ENCODE results near the gene SPTLC2. TPM values are rescaled to one million over a fixed set of nuclear protein-coding genes. Genes with fewer than 3 reads are reported as not detected.

SPTLC2 gene
- total RNA-seq, 1 experiment from 2014 or later, result 68.4 TPM

- BruUV-seq (replicated peaks), result no TSS peak
- peaks cover 76% of the 10 kb centered on the region for H3K79me2 ChIP-seq (ENCODE audit: low read depth)
- H4K20me1 ChIP-seq (ENCODE audit: insufficient read depth), result peaks cover 41% of the 10 kb centered on the region
- peaks cover 39% of the 10 kb centered on the region for H3K36me3 ChIP-seq (ENCODE audit: low read depth)
- POLR2A ChIA-PET (ENCODE audit: unreplicated experiment), result interaction anchor here (0.6 to 0.9 kb wide), 3 partner anchors 13 to 359 kb away, joined by 5 to 8 read pairs (median 7); no protein-coding TSS in a partner anchor
- peak overlapping the region; percentile 97 for H3K4me2 ChIP-seq
- H3K4me1 ChIP-seq (replicated peaks; ENCODE audit: insufficient read depth), result peaks cover 20% of the 10 kb centered on the region
- CTCF ChIA-PET, result interaction anchor here (0.6 to 2.1 kb wide), 5 partner anchors 93 to 585 kb away, joined by 3 to 8 read pairs (median 4); no protein-coding TSS in a partner anchor
- peak overlapping the region; percentile 89 for H2AFZ ChIP-seq
- intact Hi-C loops (cut with micrococcal nuclease; ENCODE audit: unreplicated experiment), result loop anchor here (1.0 to 5.0 kb wide), 6 partner anchors 94 to 581 kb away; partner anchors contain the start of gene SPTLC2
- H3K9me3 ChIP-seq (ENCODE audit: insufficient read depth, low read depth), result no peaks in the 10 kb centered on the region
- peaks cover 38% of the 10 kb centered on the region; the same call in 1 of the 2 replicates for H3F3A ChIP-seq (ENCODE audit: insufficient read depth, low read depth)
- TF ChIP-seq EZH2 (IDR thresholded peaks at IDR 0.05; ENCODE audit: low read depth) (no peak), CTCF (conservative IDR thresholded peaks at IDR 0.05) (no peak)
- no peaks in the 10 kb centered on the region for H3K27me3 ChIP-seq (ENCODE audit: insufficient read depth, low read depth)
- H3K27ac ChIP-seq, result peak overlapping the region; percentile 80
- DNase-seq, result peak; percentile 53 to 56
- H3K9me2 ChIP-seq (ENCODE audit: insufficient read depth), result no peaks in the 10 kb centered on the region
- peak overlapping the region; percentile 73 for H3K4me3 ChIP-seq
Observed at GRCh38 chr14:77458249-77458950, 158.0 kb downstream of the SPTLC2 start.

- TF ChIP-seq CTCF (conservative IDR thresholded peaks at IDR 0.05), result no peak
- no peak for TF ChIP-seq EZH2 (IDR thresholded peaks at IDR 0.05; ENCODE audit: low read depth)
- CTCF ChIA-PET, result interaction anchor here (0.6 to 1.1 kb wide), 6 partner anchors 50 to 584 kb away, joined by 3 to 6 read pairs (median 3); no protein-coding TSS in a partner anchor
- H3K27ac ChIP-seq, result peak within 1 kb of the TSS; percentile 80
- peak within 1 kb of the TSS; percentile 97 for H3K4me2 ChIP-seq
- H4K20me1 ChIP-seq (ENCODE audit: insufficient read depth), result peaks cover 40% of the 10 kb centered on the region
- peaks cover 75% of the 10 kb centered on the region for H3K79me2 ChIP-seq (ENCODE audit: low read depth)
- H3K9me3 ChIP-seq (ENCODE audit: insufficient read depth, low read depth), result no peaks in the 10 kb centered on the region
- H3K4me1 ChIP-seq (replicated peaks; ENCODE audit: insufficient read depth), result peaks cover 20% of the 10 kb centered on the region
- H3F3A ChIP-seq (ENCODE audit: insufficient read depth, low read depth), result peaks cover 31% of the 10 kb centered on the region; the same call in 1 of the 2 replicates
- peak within 1 kb of the TSS; percentile 89 for H2AFZ ChIP-seq
- H3K9me2 ChIP-seq (ENCODE audit: insufficient read depth), result no peaks in the 10 kb centered on the region
- H3K4me3 ChIP-seq, result peak within 1 kb of the TSS; percentile 73
- POLR2A ChIA-PET (ENCODE audit: unreplicated experiment), result interaction anchor here (0.6 to 0.7 kb wide), 6 partner anchors 11 to 534 kb away, joined by 3 to 10 read pairs (median 6); no protein-coding TSS in a partner anchor
- peaks cover 39% of the 10 kb centered on the region for H3K36me3 ChIP-seq (ENCODE audit: low read depth)
- H3K27me3 ChIP-seq (ENCODE audit: insufficient read depth, low read depth), result no peaks in the 10 kb centered on the region
- no TSS peak for BruUV-seq (replicated peaks)
- DNase-seq, result peak; percentile 99 to 100
- intact Hi-C loops (cut with micrococcal nuclease; ENCODE audit: unreplicated experiment), result loop anchor here (1.0 to 5.0 kb wide), 12 partner anchors 80 to 645 kb away; partner anchors contain the start of genes ADCK1, ALKBH1, ANGEL1 and POMT2
Observed at GRCh38 chr14:77457522-77458248, 158.8 kb downstream of the SPTLC2 start, which contains the start of the genes AHSA1 and VIPAS39. Gene AHSA1 (plus strand): TSS chr14:77458093. CDS start chr14:77458190, 97 bp downstream. Gene VIPAS39 (minus strand): TSS chr14:77457601. CDS start chr14:77454102, 3,499 bp downstream.

GRCh38 chr14:77457115-77457521 is 159.3 kb downstream of the SPTLC2 start:
- TF ChIP-seq CTCF (conservative IDR thresholded peaks at IDR 0.05) (no peak), EZH2 (IDR thresholded peaks at IDR 0.05; ENCODE audit: low read depth) (no peak)
- Histone ChIP-seq H3K27me3 (ENCODE audit: insufficient read depth, low read depth) (no peaks in the 10 kb centered on the region), H3K36me3 (ENCODE audit: low read depth) (peaks cover 35% of the 10 kb centered on the region), H3K79me2 (ENCODE audit: low read depth) (peaks cover 69% of the 10 kb centered on the region), H3K27ac (peak overlapping the region; percentile 3; the same call in 1 of the 2 replicates), H3K4me2 (peak overlapping the region; percentile 97), H3K9me3 (ENCODE audit: insufficient read depth, low read depth) (no peaks in the 10 kb centered on the region), H3K4me1 (replicated peaks; ENCODE audit: insufficient read depth) (peaks cover 20% of the 10 kb centered on the region), H3K4me3 (peak overlapping the region; percentile 73), H2AFZ (peak overlapping the region; percentile 89), H3K9me2 (ENCODE audit: insufficient read depth) (no peaks in the 10 kb centered on the region), H3F3A (ENCODE audit: insufficient read depth, low read depth) (peaks cover 26% of the 10 kb centered on the region; the same call in 1 of the 2 replicates), H4K20me1 (ENCODE audit: insufficient read depth) (peaks cover 34% of the 10 kb centered on the region)
- POLR2A ChIA-PET (ENCODE audit: unreplicated experiment), result interaction anchor here (0.6 to 0.7 kb wide), 9 partner anchors 11 to 534 kb away, joined by 3 to 10 read pairs (median 4); no protein-coding TSS in a partner anchor
- DNase-seq, result no peak
- TSS peak; percentile 73 for BruUV-seq (replicated peaks)
- intact Hi-C loops (cut with micrococcal nuclease; ENCODE audit: unreplicated experiment), result loop anchor here (1.0 to 5.0 kb wide), 10 partner anchors 80 to 645 kb away; partner anchors contain the start of genes ADCK1, ALKBH1, ANGEL1 and POMT2
- CTCF ChIA-PET, result interaction anchor here (0.6 kb wide), 3 partner anchors 50 to 183 kb away, joined by 3 to 6 read pairs (median 3); no protein-coding TSS in a partner anchor

Measured in PC-9 (cell line).